Measurements from ENCODE around the gene KRTAP10-6.

DNA sequence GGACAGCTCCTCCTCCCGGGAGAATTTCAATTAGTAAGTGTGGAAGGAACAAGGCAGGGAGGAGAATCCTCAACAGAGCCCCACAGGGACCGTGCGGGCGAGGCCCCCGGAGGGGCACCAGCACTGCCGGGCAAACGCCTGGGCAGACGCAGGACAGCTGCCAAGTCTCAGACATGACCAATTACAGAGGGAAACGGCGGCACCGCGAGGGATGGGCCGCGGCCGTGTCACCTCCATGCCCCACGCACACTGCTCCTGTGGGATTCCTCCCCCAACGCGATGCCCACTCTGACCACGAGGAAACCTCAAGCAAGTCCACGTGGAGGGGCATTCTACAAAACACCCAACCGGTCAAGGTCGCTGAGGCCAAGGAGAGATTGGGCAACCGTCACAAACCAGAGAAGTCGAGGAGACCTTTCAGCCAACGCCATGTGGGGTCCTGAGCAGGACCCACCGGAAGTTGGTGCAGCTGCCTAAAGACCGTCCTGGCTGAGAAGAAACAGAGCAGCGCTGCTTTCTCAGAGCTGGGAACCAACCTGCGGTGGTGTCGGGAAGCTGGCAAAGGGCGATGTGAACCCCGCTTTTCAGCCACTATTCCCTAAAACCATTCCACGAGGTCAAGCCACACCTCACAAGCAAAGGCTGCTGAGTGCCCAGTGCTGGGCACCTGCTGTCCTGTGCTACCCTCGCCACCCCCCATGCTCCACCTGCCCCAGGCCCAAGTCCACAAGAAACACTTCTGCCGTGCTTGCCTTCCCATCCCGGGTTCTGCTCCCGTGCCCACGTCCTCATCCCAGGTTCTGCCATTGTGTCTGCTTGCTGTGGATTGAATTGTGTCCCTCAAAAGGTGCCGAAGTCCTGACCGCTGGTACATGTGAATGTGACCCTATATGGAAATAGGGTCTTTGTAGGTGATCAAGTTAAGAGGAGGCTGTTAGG lies 20.2 kb downstream of the KRTAP10-6 start:
- TF ChIP-seq, protein P1, sequence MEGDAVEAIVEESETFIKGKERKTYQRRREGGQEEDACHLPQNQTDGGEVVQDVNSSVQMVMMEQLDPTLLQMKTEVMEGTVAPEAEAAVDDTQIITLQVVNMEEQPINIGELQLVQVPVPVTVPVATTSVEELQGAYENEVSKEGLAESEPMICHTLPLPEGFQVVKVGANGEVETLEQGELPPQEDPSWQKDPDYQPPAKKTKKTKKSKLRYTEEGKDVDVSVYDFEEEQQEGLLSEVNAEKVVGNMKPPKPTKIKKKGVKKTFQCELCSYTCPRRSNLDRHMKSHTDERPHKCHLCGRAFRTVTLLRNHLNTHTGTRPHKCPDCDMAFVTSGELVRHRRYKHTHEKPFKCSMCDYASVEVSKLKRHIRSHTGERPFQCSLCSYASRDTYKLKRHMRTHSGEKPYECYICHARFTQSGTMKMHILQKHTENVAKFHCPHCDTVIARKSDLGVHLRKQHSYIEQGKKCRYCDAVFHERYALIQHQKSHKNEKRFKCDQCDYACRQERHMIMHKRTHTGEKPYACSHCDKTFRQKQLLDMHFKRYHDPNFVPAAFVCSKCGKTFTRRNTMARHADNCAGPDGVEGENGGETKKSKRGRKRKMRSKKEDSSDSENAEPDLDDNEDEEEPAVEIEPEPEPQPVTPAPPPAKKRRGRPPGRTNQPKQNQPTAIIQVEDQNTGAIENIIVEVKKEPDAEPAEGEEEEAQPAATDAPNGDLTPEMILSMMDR (IDR thresholded peaks at IDR 0.05) = no peak
- TF ChIP-seq POLR2A (IDR thresholded peaks at IDR 0.05) (no peak), POLR2AphosphoS5 (IDR thresholded peaks at IDR 0.05) (no peak)
